ENCODE data around the gene ST6GALNAC6.

- no peak for TF ChIP-seq EP300 (IDR thresholded peaks at IDR 0.05)
- no peak for TF ChIP-seq POLR2AphosphoS5 (IDR thresholded peaks at IDR 0.05)
- TF ChIP-seq CTCF (IDR thresholded peaks at IDR 0.05), result no peak
Observed at GRCh38 chr9:127934248-127934647, 34.8 kb upstream of the ST6GALNAC6 start.

Data from sigmoid colon (tissue), 4 donors.